HCT116 (cell line): ENCODE data around the gene TMOD1.

ENCODE experiments used
- CTCF ChIP-seq, 3 experiments: fragments of 200-600 bp in 1 of 3; sonication (generic) in 1 of 3; IDR thresholded peaks in 2 of 3; conservative IDR thresholded peaks in 1 of 3; 2 replicates each; pipeline ENCODE4 v1.5.1; 2012 to 2017; ENCODE audit warnings: low read depth in 2 of 3, low read length in 2 of 3, antibody characterized with exemption in 1 of 3, borderline replicate concordance in 1 of 3, control low read depth in 1 of 3, mild to moderate bottlenecking in 1 of 3, mixed read lengths in 1 of 3, mixed run types in 1 of 3, moderate library complexity in 1 of 3; ENCODE audit not compliant: insufficient read depth in 1 of 3
- POLR2A ChIP-seq: IDR thresholded peaks from 2 replicates; pipeline ENCODE4 v1.7.0; 2011; ENCODE audit warnings: borderline replicate concordance; ENCODE audit not compliant: insufficient read depth, insufficient read length; ENCODE audit errors: extremely low read depth
- ZNF274 ChIP-seq: fragments of 200-500 bp; sonication (Bioruptor generic); IDR thresholded peaks from 2 replicates; pipeline ENCODE4 v1.6.1; 2014; ENCODE audit warnings: mild to moderate bottlenecking, low read depth, low read length, inconsistent platforms

- TF ChIP-seq POLR2A (no peak), CTCF (IDR thresholded peaks at IDR 0.05 in 2 of 3, conservative IDR thresholded peaks at IDR 0.05 in 1 of 3; ENCODE audit: borderline replicate concordance in 1 of 3, insufficient read depth in 1 of 3, low read depth in 2 of 3, low read length in 2 of 3) (no peak), ZNF274 (no peak)
Observed at GRCh38 chr9:97505845-97506244, 4.4 kb downstream of the TMOD1 start.
